Left lung (tissue), 10 donors: ENCODE measurements around the gene AP5Z1. TPM values are rescaled to one million over a fixed set of nuclear protein-coding genes. Genes with fewer than 3 reads are reported as not detected.
"Not testable (repeated sequence)": the region's sequence is repeated elsewhere in the genome, so short reads cannot be mapped to it uniquely, and the experiment has no call there.

Source experiments
- ATAC-seq: fragments of 200-7000 bp; cut with Tn5 transposase; one replicate; pipeline ENCODE4 v1.9.1; 2020; ENCODE audit warnings: moderate library complexity
- DNase-seq, 4 donors: peaks; one replicate each; pipeline ENCODE4 v3.0.0-alpha.2; 2013 to 2020
- H3K27ac ChIP-seq, 2 donors: fragments of 200-600 bp; sonication (generic) in 1 of 2; one replicate each; pipeline versions ENCODE4 v1.5.0 to v1.8.0; 2020 to 2021
- H3K27me3 ChIP-seq, 2 donors: fragments of 200-600 bp; sonication (generic) in 1 of 2; one replicate each; pipeline versions ENCODE4 v1.5.0 to v1.8.0; 2020 to 2021
- H3K36me3 ChIP-seq, 2 donors: fragments of 200-600 bp; sonication (generic) in 1 of 2; one replicate each; pipeline versions ENCODE4 v1.5.0 to v1.8.0; 2020 to 2021
- H3K4me1 ChIP-seq, 2 donors: fragments of 200-600 bp; one replicate each; pipeline ENCODE4 v1.8.0; 2021
- H3K4me3 ChIP-seq, 2 donors: fragments of 200-600 bp; sonication (generic) in 1 of 2; one replicate each; pipeline versions ENCODE4 v1.5.0 to v1.8.0; 2020 to 2021; ENCODE audit warnings: mild to moderate bottlenecking in 1 of 2
- H3K9me3 ChIP-seq, 2 donors: fragments of 200-600 bp; sonication (generic) in 1 of 2; one replicate each; pipeline versions ENCODE4 v1.5.0 to v1.8.0; 2020 to 2021
- intact Hi-C, 2 donors: fragments of 100-400 bp; cut with DNase I; formaldehyde crosslinking; loops; one replicate each; pipeline versions ENCODE4 v1.11.2 to v1.14.2; 2022
- polyA plus RNA-seq, 6 donors: library from polyadenylated mRNA; unstranded; fragments of 120-200 nt; gene quantifications; one replicate each; pipeline ENCODE4 v1.2.1, GENCODE V29; 2013; ENCODE audit not compliant: insufficient read length in 6 of 6
- total RNA-seq, 2 donors: library from RNA; stranded (reverse); fragmentation: NEBNext Ultra II Directional; extraction: Animal tissue kit (Norgen Biotek cat#: 25700); gene quantifications; one replicate each; pipeline ENCODE4 v1.2.1, GENCODE V29; 2021
- TF ChIP-seq, protein P1 (sequence below), 2 donors: fragments of 200-600 bp; sonication (generic) in 1 of 2; IDR thresholded peaks; one replicate each; pipeline versions ENCODE4 v1.5.0 to v1.8.0; 2021; ENCODE audit warnings: antibody characterized with exemption in 2 of 2
- donor health status: DM: no; HTN: yes; CAD: no.
- donor health status: DM: no; HTN: no; CAD: no.

The AP5Z1 gene
- total and polyA plus RNA-seq, 8 donors = 16.9 to 49.5 (median 22.5) TPM

DNA sequence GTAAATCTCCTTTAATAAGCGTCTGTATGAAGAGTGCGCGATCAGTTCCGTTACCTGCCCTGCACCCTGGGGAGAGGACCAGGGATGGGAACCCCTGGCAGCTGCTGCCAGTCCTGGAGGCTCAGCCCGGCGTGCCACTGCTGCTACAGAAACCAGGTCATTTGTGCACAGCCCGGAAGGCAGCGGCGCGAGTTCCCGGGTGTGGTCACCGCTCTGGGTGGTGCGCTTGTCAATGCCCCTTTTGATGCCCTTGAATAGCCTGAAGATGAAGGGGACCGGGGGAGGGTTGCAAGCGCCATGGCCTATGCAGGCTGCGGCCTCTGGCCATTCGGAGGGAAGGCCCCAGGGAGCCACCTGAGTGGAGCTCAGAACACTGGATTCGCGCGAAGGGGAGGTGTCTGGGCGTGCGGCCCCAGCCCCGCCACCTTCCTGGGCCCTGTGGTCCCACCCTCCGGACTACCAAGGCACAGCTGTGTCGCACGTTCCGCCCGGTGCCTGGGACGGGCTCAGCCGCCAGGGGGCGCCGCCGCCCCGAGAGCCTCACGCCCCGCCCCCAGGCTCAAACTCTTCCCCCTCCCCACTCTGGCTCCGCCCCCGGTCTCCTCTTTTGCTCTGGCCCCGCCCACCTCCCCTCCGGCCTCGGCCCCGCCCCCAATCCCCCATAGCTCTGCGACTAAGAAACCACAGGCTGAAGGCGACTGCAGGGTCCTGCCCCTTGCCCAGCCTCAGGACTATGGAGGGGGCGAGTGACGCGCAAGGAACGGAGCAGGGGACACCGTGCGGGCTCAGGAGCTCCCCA is 16.5 kb downstream of the AP5Z1 start:
- Histone ChIP-seq H3K4me1 (peaks cover 0 to 8% of the 10 kb centered on the region in 2 donors), H3K36me3 (peaks cover 0 to 70% of the 10 kb centered on the region in 2 donors), H3K27ac (no peak overlapping the region), H3K9me3 (no peaks in the 10 kb centered on the region), H3K27me3 (no peaks in the 10 kb centered on the region), H3K4me3 (peak overlapping the region; percentile 3 to 11)
- ATAC-seq = peak; percentile 74
- intact Hi-C loops = loop anchor here in 1 of 2 donors (10.0 kb wide), 1 partner anchor 293 kb away; no protein-coding TSS in a partner anchor
- peak; percentile 38 to 89 (median 65) for DNase-seq
- TF ChIP-seq, protein P1, sequence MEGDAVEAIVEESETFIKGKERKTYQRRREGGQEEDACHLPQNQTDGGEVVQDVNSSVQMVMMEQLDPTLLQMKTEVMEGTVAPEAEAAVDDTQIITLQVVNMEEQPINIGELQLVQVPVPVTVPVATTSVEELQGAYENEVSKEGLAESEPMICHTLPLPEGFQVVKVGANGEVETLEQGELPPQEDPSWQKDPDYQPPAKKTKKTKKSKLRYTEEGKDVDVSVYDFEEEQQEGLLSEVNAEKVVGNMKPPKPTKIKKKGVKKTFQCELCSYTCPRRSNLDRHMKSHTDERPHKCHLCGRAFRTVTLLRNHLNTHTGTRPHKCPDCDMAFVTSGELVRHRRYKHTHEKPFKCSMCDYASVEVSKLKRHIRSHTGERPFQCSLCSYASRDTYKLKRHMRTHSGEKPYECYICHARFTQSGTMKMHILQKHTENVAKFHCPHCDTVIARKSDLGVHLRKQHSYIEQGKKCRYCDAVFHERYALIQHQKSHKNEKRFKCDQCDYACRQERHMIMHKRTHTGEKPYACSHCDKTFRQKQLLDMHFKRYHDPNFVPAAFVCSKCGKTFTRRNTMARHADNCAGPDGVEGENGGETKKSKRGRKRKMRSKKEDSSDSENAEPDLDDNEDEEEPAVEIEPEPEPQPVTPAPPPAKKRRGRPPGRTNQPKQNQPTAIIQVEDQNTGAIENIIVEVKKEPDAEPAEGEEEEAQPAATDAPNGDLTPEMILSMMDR (IDR thresholded peaks at IDR 0.05) = peak; percentile 42 to 79

DNA sequence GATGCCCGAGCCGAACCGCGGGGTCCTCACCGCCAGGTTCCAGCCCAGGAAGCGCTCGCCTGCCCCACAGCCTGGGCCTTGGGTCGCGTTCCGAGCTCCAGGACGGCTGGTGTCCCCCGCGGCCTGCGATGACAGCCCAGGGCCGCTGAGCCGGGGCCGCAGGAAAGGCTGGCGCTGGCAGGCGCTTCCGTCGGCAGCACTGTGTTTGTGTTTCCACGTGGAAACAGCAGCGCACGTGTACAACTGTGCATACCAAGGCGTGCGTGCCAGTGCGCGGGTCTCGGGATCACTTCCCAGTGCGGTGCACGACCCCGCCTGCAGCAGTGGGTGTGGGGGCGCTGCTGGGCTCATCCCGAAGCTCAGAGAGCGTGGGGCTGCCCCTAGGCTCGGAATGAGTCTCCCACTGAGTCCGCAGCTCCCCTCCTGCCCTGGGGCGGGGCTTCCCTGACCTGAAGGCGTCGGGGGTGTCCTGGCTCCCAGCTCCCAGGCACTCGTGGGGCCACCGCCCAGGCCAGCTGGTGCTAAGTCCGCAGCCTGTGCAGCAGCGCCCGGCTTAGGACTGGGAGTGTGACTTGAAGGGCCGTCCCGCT is 17.2 kb downstream of the AP5Z1 start:
- H3K9me3 ChIP-seq = no peaks in the 10 kb centered on the region
- peak in 2 of 4 donors; percentile 30 to 77 for DNase-seq
- peak overlapping the region; percentile 3 to 11 for H3K4me3 ChIP-seq
- H3K4me1 ChIP-seq = peaks cover 0 to 8% of the 10 kb centered on the region in 2 donors
- H3K27ac ChIP-seq = no peak overlapping the region
- H3K36me3 ChIP-seq = peaks cover 0 to 63% of the 10 kb centered on the region in 2 donors
- H3K27me3 ChIP-seq = no peaks in the 10 kb centered on the region
- intact Hi-C loops = loop anchor here in 1 of 2 donors (10.0 kb wide), 1 partner anchor 292 kb away; no protein-coding TSS in a partner anchor
- peak; percentile 24 for ATAC-seq
- TF ChIP-seq, protein P1 (IDR thresholded peaks at IDR 0.05) = no peak

DNA sequence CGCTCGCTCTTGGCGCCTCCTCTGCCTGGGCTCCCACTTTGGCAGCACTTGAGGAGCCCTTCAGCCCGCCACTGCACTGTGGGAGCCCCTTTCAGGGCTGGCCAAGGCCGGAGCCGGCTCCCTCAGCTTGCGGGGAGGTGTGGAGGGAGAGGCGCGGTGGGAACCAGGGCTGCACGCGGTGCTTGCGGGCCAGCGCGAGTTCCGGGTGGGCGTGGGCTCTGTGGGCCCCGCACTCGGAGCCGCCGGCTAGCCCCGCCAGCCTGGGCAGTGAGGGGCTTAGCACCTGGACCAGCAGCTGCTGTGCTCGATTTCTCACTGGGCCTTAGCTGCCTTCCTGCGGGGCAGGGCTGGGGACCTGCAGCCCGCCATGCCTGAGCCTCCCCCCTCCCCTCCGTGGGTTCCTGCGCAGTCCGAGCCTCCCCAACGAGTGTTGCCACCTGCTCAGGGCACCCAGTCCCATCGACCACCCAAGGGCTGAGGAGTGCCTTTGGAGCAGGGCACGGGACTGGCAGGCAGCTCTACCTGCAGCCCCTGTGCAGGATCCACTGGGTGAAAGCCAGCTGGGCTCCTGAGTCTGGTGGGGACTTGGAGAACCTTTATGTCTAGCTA is 18.1 kb downstream of the AP5Z1 start:
- H3K27ac ChIP-seq, H3K9me3 ChIP-seq, DNase-seq, H3K4me3 ChIP-seq, ATAC-seq, H3K27me3 ChIP-seq: not testable (repeated sequence)
- Histone ChIP-seq H3K36me3 (peaks cover 0 to 55% of the 10 kb centered on the region in 2 donors), H3K4me1 (peaks cover 0 to 14% of the 10 kb centered on the region in 2 donors)
- intact Hi-C loops = loop anchor here in 1 of 2 donors (10.0 kb wide), 1 partner anchor 291 kb away; no protein-coding TSS in a partner anchor

DNA sequence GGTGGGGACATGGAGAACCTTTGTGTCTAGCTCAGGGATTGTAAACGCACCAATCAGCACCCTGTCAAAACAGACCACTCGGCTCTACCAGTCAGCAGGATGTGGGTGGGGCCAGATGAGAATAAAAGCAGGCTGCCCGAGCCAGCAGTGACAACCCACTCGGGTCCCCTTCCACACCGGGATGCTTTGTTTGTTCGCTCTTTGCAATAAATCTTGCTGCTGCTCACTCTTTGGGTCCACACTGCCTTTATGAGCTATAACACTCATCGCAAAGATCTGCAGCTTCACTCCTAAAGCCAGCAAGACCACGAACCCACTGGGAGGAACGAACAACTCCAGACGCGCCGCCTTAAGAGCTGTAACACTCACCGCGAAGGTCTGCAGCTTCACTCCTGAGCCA is 18.7 kb downstream of the AP5Z1 start:
- not testable (repeated sequence) for DNase-seq

DNA sequence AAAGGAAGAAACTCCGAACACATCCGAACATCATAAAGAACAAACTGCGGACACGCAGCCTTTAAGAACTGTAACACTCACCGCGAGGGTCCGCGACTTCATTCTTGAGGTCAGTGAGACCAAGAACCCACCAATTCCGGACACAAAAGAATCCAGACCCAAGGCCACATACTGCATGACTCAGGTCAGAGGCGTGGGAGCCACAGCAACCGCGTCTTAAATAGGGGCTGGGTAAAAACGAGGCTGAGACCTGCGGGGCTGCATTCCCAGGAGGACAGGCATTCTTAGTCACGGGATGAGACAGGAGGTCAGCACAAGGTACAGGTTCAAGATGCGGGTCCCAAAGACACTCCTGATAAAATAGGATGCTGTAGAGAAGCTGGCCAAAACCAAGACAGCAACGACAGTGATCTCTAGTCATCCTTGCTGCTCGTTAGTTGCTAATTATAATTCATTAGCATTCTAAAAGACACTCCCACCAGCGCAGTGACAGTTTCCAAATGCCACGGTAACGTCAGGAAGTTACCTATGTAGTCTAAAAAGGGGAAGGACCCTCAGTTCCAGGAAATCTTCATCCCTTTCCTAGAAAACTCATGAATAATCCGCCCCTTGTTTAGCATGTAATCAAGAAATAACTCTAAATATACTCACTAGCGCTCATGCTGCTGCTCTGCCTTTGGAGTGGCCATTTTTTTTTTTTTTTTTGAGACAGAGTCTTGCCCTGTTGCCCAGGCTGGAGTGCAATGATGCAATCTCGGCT is 19.3 kb downstream of the AP5Z1 start:
- H3K4me1 ChIP-seq = peaks cover 0 to 17% of the 10 kb centered on the region in 2 donors
- DNase-seq (peak in 1 of 4 donors; percentile 44), ATAC-seq (no peak)
- H3K27ac ChIP-seq = no peak overlapping the region
- no peak overlapping the region for H3K4me3 ChIP-seq
- intact Hi-C loops = loop anchor here in 1 of 2 donors (10.0 kb wide), 1 partner anchor 290 kb away; no protein-coding TSS in a partner anchor
- no peaks in the 10 kb centered on the region for H3K9me3 ChIP-seq
- TF ChIP-seq, protein P1 (IDR thresholded peaks at IDR 0.05) = no peak
- peaks cover 0 to 42% of the 10 kb centered on the region in 2 donors for H3K36me3 ChIP-seq
- no peaks in the 10 kb centered on the region for H3K27me3 ChIP-seq

More for the DNA sequence above, 18.7 kb downstream of the AP5Z1 start:
- Histone ChIP-seq H3K4me1 (peaks cover 0 to 17% of the 10 kb centered on the region in 2 donors), H3K36me3 (peaks cover 0 to 48% of the 10 kb centered on the region in 2 donors)
- ATAC-seq, H3K4me3 ChIP-seq, H3K27me3 ChIP-seq, H3K27ac ChIP-seq, H3K9me3 ChIP-seq: not testable (repeated sequence)
- intact Hi-C loops = loop anchor here in 1 of 2 donors (10.0 kb wide), 1 partner anchor 291 kb away; no protein-coding TSS in a partner anchor
